IMR-90 (cell line): ENCODE data around the gene ZSCAN10. TPM values are rescaled to one million over a fixed set of nuclear protein-coding genes. Genes with fewer than 3 reads are reported as not detected.

Source experiments
- ATAC-seq: fragments of 200-7000 bp; cut with Tn5 transposase; 2 replicates; pipeline ENCODE4 v1.9.1; 2020; ENCODE audit warnings: low read depth, mild to moderate bottlenecking, moderate library complexity
- BruUV-seq: library from RNA; stranded (reverse); fragments of 400-500 nt; replicated peaks from 2 replicates; lab custom pipeline; 2021; lab: Mats Ljungman, UMichigan
- CTCF ChIA-PET: fragments of 300-600 bp; formaldehyde crosslinking; extraction: SDS; loops from one replicate; lab custom pipeline; 2021; ENCODE audit warnings: antibody characterized with exemption; lab: Yijun Ruan, JAX
- POLR2A ChIA-PET: fragments of 300-600 bp; sonication (Branson Sonifier 250); formaldehyde crosslinking; loops from one replicate; lab custom pipeline; 2022; ENCODE audit warnings: antibody characterized with exemption; ENCODE audit not compliant: unreplicated experiment; lab: Charles Lee
- DNase-seq: peaks from one replicate; pipeline ENCODE4 v3.0.0; 2013
- H2AFZ ChIP-seq: replicated peaks from 2 replicates; pipeline ENCODE3; 2013; ENCODE audit warnings: low read length, mild to moderate bottlenecking; ENCODE audit not compliant: poor library complexity
- H2AK5ac ChIP-seq: 2 replicates; pipeline ENCODE4 v1.6.1; 2013; ENCODE audit warnings: low read depth, low read length, inconsistent platforms
- H2AK9ac ChIP-seq: replicated peaks from 2 replicates; pipeline ENCODE3; 2013; ENCODE audit warnings: mild to moderate bottlenecking, low read depth, low read length, moderate library complexity; ENCODE audit not compliant: poor library complexity
- H2BK120ac ChIP-seq: 2 replicates; pipeline ENCODE4 v1.6.1; 2013; ENCODE audit warnings: low read depth, low read length, inconsistent platforms
- H2BK15ac ChIP-seq: 3 replicates; pipeline ENCODE4 v1.6.1; 2013; ENCODE audit warnings: low read depth, low read length, inconsistent platforms
- H2BK20ac ChIP-seq: 2 replicates; pipeline ENCODE4 v1.6.1; 2013; ENCODE audit warnings: low read depth, mild to moderate bottlenecking, inconsistent platforms, low read length, moderate library complexity
- H2BK5ac ChIP-seq: 2 replicates; pipeline ENCODE4 v1.6.1; 2013; ENCODE audit warnings: mild to moderate bottlenecking, low read depth, low read length, inconsistent platforms; ENCODE audit not compliant: poor library complexity, severe bottlenecking
- H3K14ac ChIP-seq: replicated peaks from 2 replicates; pipeline ENCODE4 v1.6.1; 2013; ENCODE audit warnings: low read depth, low read length, inconsistent platforms
- H3K18ac ChIP-seq: 2 replicates; pipeline ENCODE4 v1.6.1; 2013; ENCODE audit warnings: low read depth, low read length, control low read depth
- H3K23ac ChIP-seq: 2 replicates; pipeline ENCODE4 v1.6.1; 2013; ENCODE audit warnings: low read depth, low read length, inconsistent platforms
- H3K27ac ChIP-seq: 2 replicates; pipeline ENCODE4 v1.5.1; 2013; ENCODE audit warnings: mild to moderate bottlenecking, control low read depth, low read length; ENCODE audit not compliant: insufficient read depth
- H3K27me3 ChIP-seq: 2 replicates; pipeline ENCODE4 v1.6.1; 2013; ENCODE audit warnings: low read length; ENCODE audit not compliant: control insufficient read depth, insufficient read depth
- H3K36me3 ChIP-seq: 2 replicates; pipeline ENCODE4 v1.6.1; 2013; ENCODE audit warnings: low read length, mixed read lengths; ENCODE audit not compliant: control insufficient read depth, insufficient read depth
- H3K4ac ChIP-seq: 2 replicates; pipeline ENCODE4 v1.6.1; 2013; ENCODE audit warnings: low read depth, low read length, inconsistent platforms
- H3K4me1 ChIP-seq: 2 replicates; pipeline ENCODE4 v1.6.1; 2013; ENCODE audit warnings: low read length, mixed read lengths; ENCODE audit not compliant: control insufficient read depth, insufficient read depth
- H3K4me2 ChIP-seq: 2 replicates; pipeline ENCODE4 v1.6.1; 2013; ENCODE audit warnings: low read depth, mild to moderate bottlenecking, control low read depth, low read length, moderate library complexity
- H3K4me3 ChIP-seq: 2 replicates; pipeline ENCODE4 v1.5.1; 2013; ENCODE audit warnings: low read depth, mild to moderate bottlenecking, control low read depth, low read length, moderate library complexity; ENCODE audit not compliant: insufficient read depth
- H3K56ac ChIP-seq: 2 replicates; pipeline ENCODE4 v1.6.1; 2013; ENCODE audit warnings: low read length, inconsistent platforms; ENCODE audit not compliant: insufficient read depth; ENCODE audit errors: extremely low read depth
- H3K79me1 ChIP-seq, 2 experiments: 2 replicates each; pipeline ENCODE4 v1.6.1; 2013; ENCODE audit warnings: low read length in 2 of 2, inconsistent platforms in 1 of 2, low read depth in 1 of 2
- H3K9ac ChIP-seq: 2 replicates; pipeline ENCODE4 v1.6.1; 2013; ENCODE audit warnings: low read depth, low read length, control low read depth
- H3K9me1 ChIP-seq: 2 replicates; pipeline ENCODE4 v1.6.1; 2013; ENCODE audit warnings: low read length, inconsistent platforms; ENCODE audit not compliant: insufficient read depth
- H3K9me3 ChIP-seq: 2 replicates; pipeline ENCODE4 v1.6.1; 2013; ENCODE audit warnings: low read length; ENCODE audit not compliant: control insufficient read depth, insufficient read depth
- H4K20me1 ChIP-seq: 2 replicates; pipeline ENCODE4 v1.6.1; 2013; ENCODE audit warnings: low read length, inconsistent platforms; ENCODE audit not compliant: insufficient read depth
- H4K5ac ChIP-seq: 2 replicates; pipeline ENCODE4 v1.6.1; 2013; ENCODE audit warnings: mild to moderate bottlenecking, low read depth, low read length, control low read depth
- H4K8ac ChIP-seq, 2 experiments: 2 replicates each; pipeline ENCODE4 v1.6.1; 2013; ENCODE audit warnings: low read depth in 2 of 2, low read length in 2 of 2, control low read depth in 1 of 2, inconsistent platforms in 1 of 2
- H4K91ac ChIP-seq: 2 replicates; pipeline ENCODE4 v1.6.1; 2013; ENCODE audit warnings: low read depth, low read length, inconsistent platforms; ENCODE audit not compliant: insufficient read depth
- BHLHE40 ChIP-seq: fragments of 150-350 bp; IDR thresholded peaks from 2 replicates; pipeline ENCODE4 v1.6.1; 2016; ENCODE audit warnings: mild to moderate bottlenecking, low read depth, low read length
- CHD1 ChIP-seq: IDR thresholded peaks from 2 replicates; pipeline ENCODE4 v1.6.1; 2012; ENCODE audit warnings: low read depth, low read length, improper control_type of control experiment
- CTCF ChIP-seq: conservative IDR thresholded peaks from 2 replicates; pipeline ENCODE4 v1.5.1; 2012; ENCODE audit warnings: mild to moderate bottlenecking, low read depth, low read length, improper control_type of control experiment
- ELK1 ChIP-seq: fragments of 150-350 bp; IDR thresholded peaks from 2 replicates; pipeline ENCODE4 v1.6.1; 2016; ENCODE audit warnings: low read depth, mild to moderate bottlenecking, low read length, moderate library complexity, borderline replicate concordance
- MAFK ChIP-seq: IDR thresholded peaks from 2 replicates; pipeline ENCODE4 v1.6.1; 2012; ENCODE audit warnings: low read depth, low read length, improper control_type of control experiment
- MAZ ChIP-seq: IDR thresholded peaks from 2 replicates; pipeline ENCODE4 v1.6.1; 2012; ENCODE audit warnings: low read depth, mild to moderate bottlenecking, low read length, improper control_type of control experiment, moderate library complexity, borderline replicate concordance
- MXI1 ChIP-seq: IDR thresholded peaks from 2 replicates; pipeline ENCODE4 v1.6.1; 2012; ENCODE audit warnings: low read depth, mild to moderate bottlenecking, low read length, moderate library complexity, borderline replicate concordance
- POLR2A ChIP-seq: IDR thresholded peaks from 2 replicates; pipeline ENCODE4 v1.6.1; 2012; ENCODE audit warnings: mild to moderate bottlenecking, low read depth, low read length
- RCOR1 ChIP-seq: IDR thresholded peaks from 2 replicates; pipeline ENCODE4 v1.6.1; 2012; ENCODE audit warnings: mild to moderate bottlenecking, low read length, improper control_type of control experiment; ENCODE audit not compliant: insufficient replicate concordance
- SMC3 ChIP-seq: fragments of 150-350 bp; IDR thresholded peaks from 2 replicates; pipeline ENCODE4 v1.6.1; 2016; ENCODE audit warnings: low read depth, mild to moderate bottlenecking, antibody characterized with exemption, low read length, moderate library complexity
- USF2 ChIP-seq: fragments of 150-350 bp; IDR thresholded peaks from 2 replicates; pipeline ENCODE4 v1.6.1; 2017; ENCODE audit warnings: mild to moderate bottlenecking, antibody characterized with exemption, low read length, low read depth
- WGBS, 2 experiments: methylation state at CpG; one replicate each; pipeline versions ENCODE4 v1.1.5 to v1.1.7; 2013; ENCODE audit warnings: missing lambda C conversion rate in 2 of 2; ENCODE audit not compliant: insufficient read length in 1 of 2; ENCODE audit errors: extremely low coverage in 2 of 2; 5-methylcytosine and 5-hydroxymethylcytosine counted together
- dilution Hi-C: fragments of 300-500 bp; cut with HindIII; formaldehyde crosslinking; loops from one replicate; pipeline ENCODE4 v1.14.3; 2018; ENCODE audit warnings: low sequenced_read_pairs; ENCODE audit not compliant: unreplicated experiment
- in situ Hi-C: fragments of 300-500 bp; cut with MboI; formaldehyde crosslinking; loops from 3 replicates; pipeline ENCODE4 v1.14.3; 2019; ENCODE audit warnings: low sequenced_read_pairs, inconsistent platforms, mixed read lengths
- intact Hi-C: fragments of 100-400 bp; cut with micrococcal nuclease; formaldehyde crosslinking; loops from 2 replicates; pipeline ENCODE4 v1.10.0; 2022
- polyA plus RNA-seq, 3 experiments: library from polyadenylated mRNA; depleted of rRNA; stranded (reverse); fragments of >200 nt; gene quantifications; 2 replicates each; pipeline ENCODE4 v1.2.3, GENCODE V29; 2012; ENCODE audit warnings: low replicate concordance in 1 of 3
- total RNA-seq: library from RNA; depleted of rRNA; stranded (reverse); fragments of >200 nt; gene quantifications from 2 replicates; pipeline ENCODE4 v1.2.3, GENCODE V29; 2012

The ZSCAN10 gene
- total and polyA plus RNA-seq, 2 of the 4 experiments (the other 2 are of a cell fraction) = not detected

DNA sequence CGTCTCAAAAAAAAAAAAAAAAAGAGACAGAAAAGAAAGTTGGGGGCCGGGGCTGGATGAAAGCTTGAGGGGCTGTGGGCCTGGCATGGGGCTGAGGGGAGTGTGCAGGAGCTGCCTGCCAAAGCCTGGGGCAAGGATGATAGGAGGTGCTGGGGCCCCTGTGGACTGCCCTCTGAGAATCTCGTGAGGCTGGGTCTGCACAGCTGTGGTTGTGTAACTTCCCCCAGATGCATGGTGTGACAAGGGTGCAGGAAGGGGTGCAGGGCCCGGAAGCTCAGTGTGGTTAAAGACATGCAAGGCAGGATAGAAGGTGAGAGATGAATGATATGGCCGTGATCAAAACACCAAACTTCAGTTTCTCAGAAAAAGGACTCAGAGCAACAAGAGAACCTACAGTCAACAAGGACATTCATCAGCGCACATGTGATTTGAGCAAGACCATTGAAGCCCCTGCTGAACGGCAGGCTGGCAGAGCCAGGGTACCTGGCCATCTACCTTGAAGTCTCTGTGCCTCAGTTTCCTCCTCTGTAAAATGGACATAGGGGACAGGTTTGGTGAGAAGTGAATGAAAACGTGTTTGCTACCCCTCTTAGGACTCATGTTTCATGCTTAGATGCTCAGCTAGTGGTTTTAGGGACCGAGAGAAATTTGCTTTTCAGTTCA is 24.1 kb downstream of the ZSCAN10 start:
- H2BK15ac ChIP-seq = no peak overlapping the region
- WGBS, 2 experiments = 50% methylated on average over 1 of the region's 9 CpGs; no CpG with 5 or more reads in 1 of the 2 experiments
- no peak overlapping the region for H3K4me2 ChIP-seq
- in situ Hi-C loops = no loop called here
- TF ChIP-seq BHLHE40 = no peak
- TF ChIP-seq ELK1 = no peak
- TF ChIP-seq POLR2A = no peak
- TF ChIP-seq MXI1 = no peak
- no peak for TF ChIP-seq MAZ
- TF ChIP-seq CTCF = no peak
- no peak for TF ChIP-seq SMC3
- no peak for TF ChIP-seq RCOR1
- no peak for TF ChIP-seq CHD1
- TF ChIP-seq USF2 = no peak
- TF ChIP-seq MAFK = no peak
- H3K9me1 ChIP-seq = peaks cover 6% of the 10 kb centered on the region; the same call in 1 of the 2 replicates
- no peak overlapping the region for H3K56ac ChIP-seq
- no peak overlapping the region for H3K4ac ChIP-seq
- no peak overlapping the region for H2AFZ ChIP-seq
- H3K27me3 ChIP-seq = peaks cover 52% of the 10 kb centered on the region
- no peak overlapping the region for H4K5ac ChIP-seq
- H3K23ac ChIP-seq = no peak overlapping the region
- no peak overlapping the region for H3K14ac ChIP-seq
- no peak overlapping the region for H4K91ac ChIP-seq
- H3K36me3 ChIP-seq = no peaks in the 10 kb centered on the region
- H3K4me1 ChIP-seq = no peaks in the 10 kb centered on the region
- H3K4me3 ChIP-seq = no peak overlapping the region
- no peaks in the 10 kb centered on the region for H4K20me1 ChIP-seq
- POLR2A ChIA-PET = no interaction called here
- ATAC-seq (no peak), DNase-seq (no peak)
- CTCF ChIA-PET = interaction anchor here (1.1 kb wide), 1 partner anchor 17 kb away, joined by 4 read pairs; no protein-coding TSS in a partner anchor
- dilution Hi-C loops = no loop called here
- no peaks in the 10 kb centered on the region for H3K9me3 ChIP-seq
- H4K8ac ChIP-seq = no peak overlapping the region
- no peak overlapping the region for H2BK120ac ChIP-seq
- H2AK9ac ChIP-seq = no peak overlapping the region
- no peak overlapping the region for H3K9ac ChIP-seq
- H3K79me1 ChIP-seq = no peaks in the 10 kb centered on the region
- intact Hi-C loops = no loop called here
- no peak overlapping the region for H3K18ac ChIP-seq
- BruUV-seq = no TSS peak
- H2BK5ac ChIP-seq = no peak overlapping the region
- no peak overlapping the region for H2AK5ac ChIP-seq
- H3K27ac ChIP-seq = no peak overlapping the region
- no peak overlapping the region for H2BK20ac ChIP-seq
